ENCODE results near the gene ELAVL1.

Gene ELAVL1

DNA sequence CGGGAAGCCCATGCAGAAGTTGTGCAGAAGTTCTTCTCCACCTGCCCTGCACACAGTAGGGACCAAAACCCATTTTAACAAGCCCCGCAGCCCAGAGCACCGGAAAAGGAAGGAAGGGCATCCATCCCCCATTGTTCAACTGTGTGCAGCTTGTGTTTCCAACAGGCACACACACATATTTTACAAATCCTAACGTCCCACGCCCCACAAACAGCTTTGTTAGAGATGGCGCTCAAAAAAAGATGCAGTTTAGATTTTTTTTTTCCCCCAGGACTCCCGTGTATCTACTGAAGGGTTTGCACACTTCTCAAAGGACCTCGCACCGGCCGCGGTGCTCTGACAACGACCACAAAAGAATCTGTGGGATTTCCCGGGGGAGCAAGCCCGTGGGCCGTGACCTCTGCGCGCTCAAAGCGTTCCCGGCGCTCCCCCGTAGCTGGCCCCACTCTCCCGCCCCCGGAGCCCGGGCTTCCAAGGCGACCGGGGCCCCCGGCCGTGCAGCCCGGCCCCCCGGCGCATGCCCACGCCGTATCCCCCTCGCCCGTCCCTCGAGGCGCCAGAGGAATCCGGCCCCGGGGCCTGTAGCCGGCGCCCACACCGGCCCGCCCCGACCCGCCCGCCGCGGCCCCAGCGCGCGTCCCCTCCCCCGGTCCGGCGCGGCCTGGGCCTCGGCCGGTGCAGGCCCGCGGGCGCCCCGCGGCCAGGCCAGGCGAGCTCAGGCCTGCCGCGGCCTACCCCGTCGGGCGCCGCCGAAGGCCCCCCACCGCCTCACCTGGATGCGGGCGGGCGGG, 523 bp downstream of the ELAVL1 start:
- no peaks in the 10 kb centered on the region for H3K9me3 ChIP-seq (replicated peaks; ENCODE audit: low read length)
- peak overlapping the region; percentile 98 for H3K4me3 ChIP-seq (ENCODE audit: low read length)
- peak overlapping the region; percentile 77 for H3K9ac ChIP-seq (ENCODE audit: low read depth, low read length)
- H3K4me2 ChIP-seq (ENCODE audit: low read length), result peak overlapping the region; percentile 84
- no peaks in the 10 kb centered on the region for H3K27me3 ChIP-seq (ENCODE audit: control insufficient read depth, insufficient read depth, low read length)
- no peaks in the 10 kb centered on the region for H3K36me3 ChIP-seq (ENCODE audit: insufficient read depth, low read length)
- peaks cover 18% of the 10 kb centered on the region for H3K4me1 ChIP-seq (ENCODE audit: control insufficient read depth, insufficient read depth, low read length)

DNA sequence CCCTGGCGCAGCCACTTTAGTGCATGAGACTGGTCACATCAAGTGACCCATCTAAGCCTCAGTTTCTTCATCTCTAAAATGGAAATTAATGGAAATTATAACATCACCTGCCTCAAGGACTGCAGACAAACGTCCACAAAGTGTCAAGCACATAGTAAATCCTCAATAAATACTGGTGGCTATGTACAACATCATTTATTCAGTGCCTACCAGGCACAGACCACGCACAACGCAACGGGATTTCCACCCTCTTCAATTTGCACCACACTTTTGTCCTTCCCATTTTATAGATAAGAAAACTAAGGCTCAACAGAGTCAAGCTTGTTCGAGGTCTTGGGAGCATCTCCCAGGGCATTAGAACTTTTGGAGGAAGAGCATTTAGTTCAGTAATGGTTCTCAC, 1.4 kb downstream of the ELAVL1 start:
- Histone ChIP-seq H3K27me3 (ENCODE audit: control insufficient read depth, insufficient read depth, low read length) (no peaks in the 10 kb centered on the region), H3K4me1 (ENCODE audit: control insufficient read depth, insufficient read depth, low read length) (peaks cover 18% of the 10 kb centered on the region), H3K4me2 (ENCODE audit: low read length) (peak overlapping the region; percentile 84), H3K36me3 (ENCODE audit: insufficient read depth, low read length) (no peaks in the 10 kb centered on the region), H3K9ac (ENCODE audit: low read depth, low read length) (peak overlapping the region; percentile 77), H3K9me3 (replicated peaks; ENCODE audit: low read length) (no peaks in the 10 kb centered on the region), H3K4me3 (ENCODE audit: low read length) (peak overlapping the region; percentile 98)

DNA sequence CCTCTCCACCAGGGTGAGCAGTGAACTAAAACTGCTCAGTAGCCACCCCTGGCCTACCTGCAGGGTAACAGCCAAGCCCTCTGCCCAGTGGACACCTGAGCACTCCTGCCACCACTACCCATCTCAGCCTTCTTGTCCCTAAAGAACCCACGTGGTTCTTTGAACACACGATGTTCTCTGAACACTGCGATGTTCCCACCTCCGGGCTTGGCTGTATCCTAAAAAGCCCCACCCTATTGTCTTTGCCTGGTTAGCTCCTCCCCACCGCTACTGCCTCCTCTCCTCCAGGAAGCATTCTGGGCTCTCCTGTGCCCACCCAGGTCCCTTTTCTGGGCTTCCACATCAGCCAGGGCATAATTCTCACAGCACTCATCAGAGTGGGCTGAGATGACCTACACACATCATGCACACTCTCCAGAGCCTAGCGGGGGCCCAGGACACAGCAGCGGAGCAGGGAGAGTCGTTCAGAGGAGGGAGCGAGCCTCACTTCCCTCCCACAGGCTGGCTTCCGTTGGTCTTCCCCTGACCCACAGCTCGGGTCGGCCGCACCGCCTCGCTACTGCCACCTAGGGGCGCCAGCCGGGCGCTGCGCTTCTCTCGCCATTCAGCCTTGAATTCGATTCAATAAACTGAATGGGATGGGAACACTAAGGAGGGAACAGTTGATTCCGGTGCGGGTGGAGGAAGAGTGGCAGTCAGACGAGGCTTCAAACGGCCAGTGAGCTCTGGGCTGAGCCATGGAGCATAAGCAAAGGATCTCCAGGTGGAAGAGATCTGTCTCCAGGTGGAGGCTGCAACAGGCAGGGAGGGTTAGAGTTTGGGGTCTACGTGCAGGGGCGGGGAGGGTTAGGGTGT, 3.2 kb downstream of the ELAVL1 start:
- Histone ChIP-seq H3K27me3 (ENCODE audit: control insufficient read depth, insufficient read depth, low read length) (no peaks in the 10 kb centered on the region), H3K4me2 (ENCODE audit: low read length) (peak overlapping the region; percentile 95), H3K36me3 (ENCODE audit: insufficient read depth, low read length) (no peaks in the 10 kb centered on the region), H3K9ac (ENCODE audit: low read depth, low read length) (peak overlapping the region; percentile 63), H3K9me3 (replicated peaks; ENCODE audit: low read length) (no peaks in the 10 kb centered on the region), H3K4me1 (ENCODE audit: control insufficient read depth, insufficient read depth, low read length) (peaks cover 27% of the 10 kb centered on the region), H3K4me3 (ENCODE audit: low read length) (peak overlapping the region; percentile 65)

- Histone ChIP-seq H3K27me3 (ENCODE audit: control insufficient read depth, insufficient read depth, low read length) (no peaks in the 10 kb centered on the region), H3K4me2 (ENCODE audit: low read length) (peak overlapping the region; percentile 95), H3K4me3 (ENCODE audit: low read length) (peak overlapping the region; percentile 65), H3K9me3 (replicated peaks; ENCODE audit: low read length) (no peaks in the 10 kb centered on the region), H3K36me3 (ENCODE audit: insufficient read depth, low read length) (no peaks in the 10 kb centered on the region), H3K9ac (ENCODE audit: low read depth, low read length) (peak overlapping the region; percentile 63), H3K4me1 (ENCODE audit: control insufficient read depth, insufficient read depth, low read length) (peaks cover 27% of the 10 kb centered on the region)
Observed at GRCh38 chr19:8001651-8001994, 3.8 kb downstream of the ELAVL1 start.

DNA sequence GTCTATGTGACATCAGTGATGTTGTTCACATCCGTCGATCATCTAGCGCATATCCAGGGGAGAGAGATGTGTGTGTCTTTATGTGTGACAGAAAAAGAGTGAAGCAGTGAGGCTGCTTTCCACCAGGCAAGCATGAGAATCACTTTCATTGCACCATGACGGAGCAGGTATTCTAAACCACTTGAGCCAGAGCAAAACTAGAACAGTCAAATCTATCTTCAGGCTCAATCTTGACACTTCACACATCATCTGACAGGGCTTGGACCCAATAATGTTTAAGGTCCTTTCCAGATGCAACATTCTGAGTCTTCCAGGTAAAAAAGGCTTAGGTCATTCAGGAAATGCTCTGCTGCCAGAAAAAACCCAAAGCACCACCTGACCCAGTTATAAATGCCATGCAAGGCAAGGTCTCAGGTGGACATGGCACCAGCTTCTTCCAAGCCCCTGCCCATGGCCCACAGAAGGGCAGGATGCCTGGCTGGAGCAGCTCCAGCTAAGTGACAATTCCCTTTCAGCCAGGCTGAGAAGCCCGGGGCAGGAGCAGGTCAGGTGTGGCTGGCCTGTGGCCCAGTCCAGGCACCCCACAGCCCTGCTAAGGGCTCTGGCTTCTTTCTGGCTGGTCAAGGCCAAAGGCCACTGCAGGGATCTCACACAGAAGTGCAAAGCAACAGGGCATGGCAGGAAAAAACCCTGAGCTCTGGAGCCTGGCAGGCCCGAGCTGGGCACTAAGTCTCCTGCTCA, 5.0 kb downstream of the ELAVL1 start:
- no peak overlapping the region for H3K4me2 ChIP-seq (ENCODE audit: low read length)
- no peak overlapping the region for H3K4me3 ChIP-seq (ENCODE audit: low read length)
- no peak overlapping the region for H3K9ac ChIP-seq (ENCODE audit: low read depth, low read length)
- no peaks in the 10 kb centered on the region for H3K9me3 ChIP-seq (replicated peaks; ENCODE audit: low read length)
- no peaks in the 10 kb centered on the region for H3K27me3 ChIP-seq (ENCODE audit: control insufficient read depth, insufficient read depth, low read length)
- H3K4me1 ChIP-seq (ENCODE audit: control insufficient read depth, insufficient read depth, low read length), result peaks cover 27% of the 10 kb centered on the region
- H3K36me3 ChIP-seq (ENCODE audit: insufficient read depth, low read length), result no peaks in the 10 kb centered on the region

DNA sequence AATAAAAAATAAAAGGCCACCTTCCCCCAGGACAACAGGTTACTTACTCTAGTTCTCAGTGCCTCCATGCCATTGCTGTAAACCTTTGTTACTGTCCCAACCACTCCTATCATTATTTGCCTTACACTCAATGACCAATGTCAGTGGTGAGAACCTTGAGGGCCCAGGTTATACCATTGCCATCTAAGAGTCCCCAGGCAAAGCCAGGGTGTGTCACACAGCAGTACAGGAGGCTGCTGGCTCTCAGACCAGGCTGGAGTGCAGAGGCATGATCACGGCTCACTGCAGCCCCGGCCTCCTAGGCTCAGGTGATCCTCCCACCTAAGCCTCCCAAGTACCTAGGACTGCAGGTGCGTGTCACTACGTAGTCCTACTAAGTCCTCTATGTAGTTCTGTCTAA, 6.1 kb downstream of the ELAVL1 start:
- Histone ChIP-seq H3K36me3 (ENCODE audit: insufficient read depth, low read length) (no peaks in the 10 kb centered on the region), H3K9ac (ENCODE audit: low read depth, low read length) (no peak overlapping the region), H3K4me3 (ENCODE audit: low read length) (no peak overlapping the region), H3K4me1 (ENCODE audit: control insufficient read depth, insufficient read depth, low read length) (peaks cover 27% of the 10 kb centered on the region), H3K9me3 (replicated peaks; ENCODE audit: low read length) (no peaks in the 10 kb centered on the region), H3K27me3 (ENCODE audit: control insufficient read depth, insufficient read depth, low read length) (no peaks in the 10 kb centered on the region), H3K4me2 (ENCODE audit: low read length) (no peak overlapping the region)

DNA sequence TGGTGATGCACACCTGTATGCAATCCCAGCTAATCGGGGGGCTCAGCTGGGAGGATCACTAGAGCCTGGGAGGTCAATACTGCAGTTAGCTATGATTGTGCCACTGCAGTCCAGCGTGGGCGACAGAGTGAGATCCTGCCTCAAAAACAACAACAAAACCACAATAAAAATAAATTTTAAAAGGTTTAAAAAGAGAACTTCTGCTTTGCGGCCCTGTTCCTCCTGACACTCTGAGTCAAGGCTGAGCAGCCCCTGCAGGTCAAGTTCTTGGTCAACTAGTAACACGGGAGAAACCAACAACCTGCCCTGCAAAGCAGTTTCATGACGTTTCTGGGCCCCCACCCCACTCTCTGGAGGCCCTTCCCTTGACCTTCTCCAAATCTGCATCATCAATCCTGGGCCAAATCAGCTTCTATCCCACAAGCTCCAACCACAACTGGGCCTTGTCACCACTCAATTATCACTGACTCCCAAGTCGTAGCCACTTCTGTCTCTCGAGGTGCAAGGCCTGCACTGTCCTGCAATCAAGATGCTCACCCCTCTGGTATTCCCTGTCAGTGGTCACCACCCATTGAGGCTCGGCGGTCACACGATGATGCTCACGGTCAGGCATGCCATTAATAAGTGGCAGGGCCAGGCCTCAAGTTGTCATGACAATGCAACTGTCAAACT, 7.5 kb downstream of the ELAVL1 start:
- no peak overlapping the region for H3K4me3 ChIP-seq (ENCODE audit: low read length)
- H3K4me1 ChIP-seq (ENCODE audit: control insufficient read depth, insufficient read depth, low read length), result peaks cover 26% of the 10 kb centered on the region
- H3K36me3 ChIP-seq (ENCODE audit: insufficient read depth, low read length), result no peaks in the 10 kb centered on the region
- no peaks in the 10 kb centered on the region for H3K9me3 ChIP-seq (replicated peaks; ENCODE audit: low read length)
- no peaks in the 10 kb centered on the region for H3K27me3 ChIP-seq (ENCODE audit: control insufficient read depth, insufficient read depth, low read length)
- no peak overlapping the region for H3K9ac ChIP-seq (ENCODE audit: low read depth, low read length)
- no peak overlapping the region for H3K4me2 ChIP-seq (ENCODE audit: low read length)

DNA sequence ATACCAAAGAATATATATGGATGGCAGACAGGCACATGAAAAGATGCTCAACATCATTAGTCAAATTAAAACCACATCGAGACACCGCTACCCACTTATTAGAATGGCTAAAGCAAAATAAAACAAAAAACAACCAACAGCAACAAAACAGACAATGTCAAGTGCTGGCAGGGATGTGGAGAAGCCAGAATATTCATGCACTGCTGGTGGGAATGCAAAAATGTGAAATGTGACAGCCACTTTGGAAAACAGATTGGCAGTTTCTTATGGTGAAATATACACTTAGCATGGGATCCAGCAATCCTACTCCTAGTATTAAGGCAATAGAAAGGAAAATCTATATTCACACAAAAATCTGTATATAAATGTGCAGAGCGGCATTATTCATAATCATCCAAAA, 8.6 kb downstream of the ELAVL1 start:
- H3K4me1 ChIP-seq (ENCODE audit: control insufficient read depth, insufficient read depth, low read length), result peaks cover 18% of the 10 kb centered on the region
- no peak overlapping the region for H3K4me3 ChIP-seq (ENCODE audit: low read length)
- H3K36me3 ChIP-seq (ENCODE audit: insufficient read depth, low read length), result no peaks in the 10 kb centered on the region
- no peaks in the 10 kb centered on the region for H3K9me3 ChIP-seq (replicated peaks; ENCODE audit: low read length)
- no peak overlapping the region for H3K4me2 ChIP-seq (ENCODE audit: low read length)
- no peak overlapping the region for H3K9ac ChIP-seq (ENCODE audit: low read depth, low read length)
- no peaks in the 10 kb centered on the region for H3K27me3 ChIP-seq (ENCODE audit: control insufficient read depth, insufficient read depth, low read length)

- H3K36me3 ChIP-seq (ENCODE audit: insufficient read depth, low read length), result peaks cover 10% of the 10 kb centered on the region
- peaks cover 13% of the 10 kb centered on the region for H3K4me1 ChIP-seq (ENCODE audit: control insufficient read depth, insufficient read depth, low read length)
- no peak overlapping the region for H3K9ac ChIP-seq (ENCODE audit: low read depth, low read length)
- no peaks in the 10 kb centered on the region for H3K27me3 ChIP-seq (ENCODE audit: control insufficient read depth, insufficient read depth, low read length)
- no peak overlapping the region for H3K4me2 ChIP-seq (ENCODE audit: low read length)
- no peak overlapping the region for H3K4me3 ChIP-seq (ENCODE audit: low read length)
- H3K9me3 ChIP-seq (replicated peaks; ENCODE audit: low read length), result no peaks in the 10 kb centered on the region
Observed at GRCh38 chr19:7995810-7996158, 9.7 kb downstream of the ELAVL1 start.

- no peaks in the 10 kb centered on the region for H3K9me3 ChIP-seq (replicated peaks; ENCODE audit: low read length)
- H3K36me3 ChIP-seq (ENCODE audit: insufficient read depth, low read length), result peaks cover 16% of the 10 kb centered on the region
Observed at GRCh38 chr19:7994928-7995809, 10.3 kb downstream of the ELAVL1 start.

More at GRCh38 chr19:7994928-7995809, 10.3 kb downstream of the ELAVL1 start:
- Histone ChIP-seq H3K4me1 (ENCODE audit: control insufficient read depth, insufficient read depth, low read length) (peaks cover 13% of the 10 kb centered on the region), H3K9ac (ENCODE audit: low read depth, low read length) (no peak overlapping the region), H3K4me3 (ENCODE audit: low read length) (no peak overlapping the region), H3K27me3 (ENCODE audit: control insufficient read depth, insufficient read depth, low read length) (no peaks in the 10 kb centered on the region), H3K4me2 (ENCODE audit: low read length) (no peak overlapping the region)

Measured in skeletal muscle satellite cell (primary cell).